HG03280 (cell line): Measurements from ENCODE around the gene DHRS11.

Experiments
- ATAC-seq: cut with Tn5 transposase; IDR thresholded peaks from one replicate; pipeline ENCODE4 v1.9.1; 2021; ENCODE audit warnings: mild to moderate bottlenecking, moderate library complexity; ENCODE audit not compliant: unreplicated experiment

Gene DHRS11

GRCh38 chr17:36645422-36645821 is 53.7 kb downstream of the DHRS11 start:
- ATAC-seq = no peak

- ATAC-seq = no peak
Measured at GRCh38 chr17:36647636-36648035, 56.0 kb downstream of the DHRS11 start.

- ATAC-seq = no peak
Measured at GRCh38 chr17:36650096-36650775, 58.6 kb downstream of the DHRS11 start.
